ENCODE results near the gene CRNKL1.

GRCh38 chr20:20021835-20022234 lies 30.4 kb downstream of the CRNKL1 start:
- TF ChIP-seq CTCF (IDR thresholded peaks at IDR 0.05 in 2 of 3, conservative IDR thresholded peaks at IDR 0.05 in 1 of 3; ENCODE audit: borderline replicate concordance in 1 of 3, insufficient read depth in 1 of 3, low read depth in 2 of 3, low read length in 2 of 3) (no peak), ATF3 (IDR thresholded peaks at IDR 0.05) (no peak), SIN3A (IDR thresholded peaks at IDR 0.05; ENCODE audit: low read depth) (no peak), FOSL1 (IDR thresholded peaks at IDR 0.05; ENCODE audit: low read depth) (no peak), POLR2AphosphoS5 (IDR thresholded peaks at IDR 0.05; ENCODE audit: low read depth, low read length) (no peak), ZFX (IDR thresholded peaks at IDR 0.05) (no peak), SRF (IDR thresholded peaks at IDR 0.05; ENCODE audit: low read depth) (no peak), EZH2 (IDR thresholded peaks at IDR 0.05) (no peak), POLR2A (IDR thresholded peaks at IDR 0.05; ENCODE audit: borderline replicate concordance, extremely low read depth, insufficient read depth, insufficient read length) (no peak), CEBPB (IDR thresholded peaks at IDR 0.05; ENCODE audit: low read depth) (no peak), MAX (IDR thresholded peaks at IDR 0.05) (no peak), EGR1 (IDR thresholded peaks at IDR 0.05; ENCODE audit: low read depth) (no peak)
